ENCODE data around the gene SH3YL1.

The SH3YL1 gene

DNA sequence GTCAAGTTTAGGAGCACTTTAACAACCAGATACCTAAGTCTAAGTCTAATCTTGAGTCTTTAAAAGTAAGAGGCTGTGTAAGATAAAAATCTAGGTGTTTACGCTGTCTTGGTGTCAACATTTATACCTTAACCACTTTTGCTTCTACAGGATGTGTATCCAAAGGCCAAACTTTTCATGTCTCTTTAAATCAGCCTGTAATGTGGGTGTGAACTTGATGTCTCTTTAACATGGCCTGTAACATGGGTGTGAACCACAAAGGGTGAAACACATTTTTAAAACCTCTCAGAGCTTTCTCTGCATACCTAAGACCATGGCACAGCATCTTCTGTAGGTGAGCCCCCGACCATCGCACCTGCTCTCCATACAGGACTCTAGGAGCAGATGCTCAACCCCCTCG, 40.4 kb downstream of the SH3YL1 start:
- in situ Hi-C loops (cut with HindIII; ENCODE audit: low pct_unique_long_range_greater_than_20kb, low sequenced_read_pairs): no loop called here

DNA sequence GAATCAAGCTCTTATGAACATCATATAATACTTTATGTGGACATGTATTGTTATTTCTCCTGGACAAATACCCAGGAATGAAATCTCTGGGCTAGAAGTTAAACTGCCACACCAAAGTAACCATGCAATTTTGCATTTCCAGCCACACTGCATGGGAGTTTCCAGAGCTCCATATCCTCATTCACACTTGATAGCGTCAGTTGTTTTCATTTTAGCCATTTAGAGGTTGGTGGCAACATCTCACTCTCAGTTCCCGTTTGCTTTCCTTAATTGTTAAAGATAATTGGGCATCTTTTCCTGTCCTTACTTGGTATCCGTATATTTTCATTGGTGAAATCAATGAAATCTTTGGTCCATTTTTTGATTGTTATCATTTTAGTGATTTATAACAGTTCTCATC, 47.8 kb downstream of the SH3YL1 start:
- no peak for TF ChIP-seq JUND (IDR thresholded peaks at IDR 0.05; ENCODE audit: low read depth)
- in situ Hi-C loops (cut with HindIII; ENCODE audit: low pct_unique_long_range_greater_than_20kb, low sequenced_read_pairs): no loop called here
- no peak for DNase-seq (ENCODE audit: low read depth in 1 of 2, low spot score in 1 of 2)

More for the DNA sequence above, 40.4 kb downstream of the SH3YL1 start:
- no peak for DNase-seq (ENCODE audit: low read depth in 1 of 2, low spot score in 1 of 2)
- TF ChIP-seq JUND (IDR thresholded peaks at IDR 0.05; ENCODE audit: low read depth): no peak

DNA sequence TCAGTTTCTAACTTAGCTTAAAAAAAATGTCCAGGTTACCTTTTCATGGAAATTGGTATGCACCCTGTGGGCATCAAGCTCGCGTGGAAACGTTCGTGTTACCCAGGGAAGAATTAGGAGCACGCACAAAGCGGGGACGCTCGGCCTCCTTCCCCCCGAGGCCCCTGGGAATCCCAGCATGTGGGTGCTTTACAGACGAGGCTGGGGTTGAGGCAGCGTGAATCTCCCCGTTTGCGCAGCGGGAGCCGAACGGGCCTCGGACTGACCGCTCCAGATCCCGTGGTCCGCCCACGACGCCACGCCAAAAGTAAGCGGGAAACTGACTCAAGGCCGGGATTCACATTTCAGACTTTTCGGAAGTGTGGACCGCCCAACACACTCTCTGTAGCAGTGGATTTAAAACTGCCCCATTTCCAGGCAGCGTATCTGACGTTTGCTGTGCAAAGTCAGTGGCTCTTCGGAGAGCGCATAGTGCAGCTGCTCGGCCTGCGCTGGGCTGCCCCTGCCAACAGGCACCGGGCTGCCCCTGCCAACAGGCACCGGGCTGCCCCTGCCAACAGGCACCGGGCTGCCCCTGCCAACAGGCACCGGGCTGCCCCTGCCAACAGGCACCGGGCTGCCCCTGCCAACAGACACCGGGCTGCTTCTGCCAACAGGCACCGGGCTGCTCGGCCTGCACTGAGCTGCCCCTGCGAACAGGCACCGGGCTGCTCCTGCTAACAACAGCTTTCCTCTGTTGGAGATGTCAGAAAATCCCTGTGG, 49.7 kb downstream of the SH3YL1 start:
- in situ Hi-C loops (cut with HindIII; ENCODE audit: low pct_unique_long_range_greater_than_20kb, low sequenced_read_pairs): no loop called here
- TF ChIP-seq JUND (IDR thresholded peaks at IDR 0.05; ENCODE audit: low read depth): no peak
- DNase-seq (ENCODE audit: low read depth in 1 of 2, low spot score in 1 of 2): no peak

DNA sequence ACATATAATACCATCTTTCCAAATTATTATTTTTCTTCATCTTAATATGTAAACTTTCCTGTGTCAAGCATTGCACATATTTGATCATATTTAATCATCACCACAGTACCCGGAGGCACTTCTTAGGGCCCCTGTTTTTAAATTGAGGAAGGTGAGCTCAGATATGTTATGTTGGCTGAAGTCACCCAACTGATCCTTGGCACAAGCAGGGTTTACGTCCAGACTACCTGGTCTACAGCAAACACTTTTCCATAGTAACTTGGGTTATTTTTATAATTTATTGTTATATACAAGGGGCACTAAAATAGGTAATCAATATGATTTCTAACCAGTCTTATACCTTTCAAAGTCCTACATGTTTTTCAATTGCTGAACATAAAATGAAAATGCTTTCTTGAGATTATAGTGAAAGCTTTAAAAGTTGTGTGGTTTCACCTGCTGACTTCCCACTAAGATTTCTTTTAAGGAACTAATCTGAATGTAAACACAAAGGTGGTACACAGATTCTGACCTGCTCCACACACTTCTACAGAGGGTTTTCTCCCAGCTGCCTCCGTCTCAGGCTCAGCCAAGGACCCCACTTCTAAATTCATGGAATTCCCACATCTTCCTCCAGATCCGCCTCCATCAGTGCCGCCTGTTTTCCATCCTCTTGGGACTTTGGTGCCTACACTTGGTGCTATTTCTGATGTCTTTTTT, 52.2 kb downstream of the SH3YL1 start:
- TF ChIP-seq JUND (IDR thresholded peaks at IDR 0.05; ENCODE audit: low read depth): no peak
- DNase-seq (ENCODE audit: low read depth in 1 of 2, low spot score in 1 of 2): no peak
- in situ Hi-C loops (cut with HindIII; ENCODE audit: low pct_unique_long_range_greater_than_20kb, low sequenced_read_pairs): no loop called here

DNA sequence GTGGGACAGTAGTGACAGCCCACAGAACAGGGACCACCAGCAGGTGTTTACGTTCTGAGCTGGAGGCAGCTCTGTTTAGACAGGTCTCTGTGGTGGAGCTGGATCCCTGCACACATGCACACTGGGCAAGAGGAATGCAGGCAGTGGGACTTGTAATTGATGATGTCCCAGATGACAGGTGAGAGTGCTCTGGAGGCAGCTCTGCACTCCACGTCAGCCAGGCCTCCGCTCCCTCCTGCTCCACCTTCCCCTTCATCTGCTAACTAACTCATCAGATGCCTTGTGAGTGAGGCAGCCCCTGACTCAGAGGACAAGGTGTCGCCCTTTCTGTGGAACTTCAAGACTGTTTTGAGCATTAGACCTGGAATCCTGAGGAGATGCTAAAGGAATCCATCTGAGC, 53.2 kb downstream of the SH3YL1 start:
- DNase-seq (ENCODE audit: low read depth in 1 of 2, low spot score in 1 of 2): peak in 1 of 2 experiments; percentile 5
- TF ChIP-seq JUND (IDR thresholded peaks at IDR 0.05; ENCODE audit: low read depth): no peak
- in situ Hi-C loops (cut with HindIII; ENCODE audit: low pct_unique_long_range_greater_than_20kb, low sequenced_read_pairs): no loop called here

DNA sequence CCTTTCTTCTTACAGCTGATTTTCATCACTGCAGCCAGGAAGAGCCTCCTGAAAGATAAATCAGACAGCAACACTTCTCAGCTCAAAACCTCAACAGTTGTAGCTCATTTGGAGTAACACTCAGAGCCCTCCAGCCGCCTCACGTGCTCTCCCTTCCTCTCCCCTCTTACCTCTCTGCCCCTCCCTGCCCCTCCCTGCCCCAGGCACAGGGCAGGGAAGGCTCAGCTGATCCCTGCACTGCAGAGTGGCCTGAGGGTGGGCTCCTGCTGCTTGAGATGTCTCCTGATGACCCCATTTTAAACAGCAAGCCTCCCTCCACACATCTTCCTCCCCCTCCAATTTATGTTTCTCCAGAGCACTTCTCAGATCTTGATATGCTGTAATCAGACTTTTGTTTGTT, 54.4 kb downstream of the SH3YL1 start:
- in situ Hi-C loops (cut with HindIII; ENCODE audit: low pct_unique_long_range_greater_than_20kb, low sequenced_read_pairs): no loop called here
- DNase-seq (ENCODE audit: low read depth in 1 of 2, low spot score in 1 of 2): no peak
- TF ChIP-seq JUND (IDR thresholded peaks at IDR 0.05; ENCODE audit: low read depth): no peak

DNA sequence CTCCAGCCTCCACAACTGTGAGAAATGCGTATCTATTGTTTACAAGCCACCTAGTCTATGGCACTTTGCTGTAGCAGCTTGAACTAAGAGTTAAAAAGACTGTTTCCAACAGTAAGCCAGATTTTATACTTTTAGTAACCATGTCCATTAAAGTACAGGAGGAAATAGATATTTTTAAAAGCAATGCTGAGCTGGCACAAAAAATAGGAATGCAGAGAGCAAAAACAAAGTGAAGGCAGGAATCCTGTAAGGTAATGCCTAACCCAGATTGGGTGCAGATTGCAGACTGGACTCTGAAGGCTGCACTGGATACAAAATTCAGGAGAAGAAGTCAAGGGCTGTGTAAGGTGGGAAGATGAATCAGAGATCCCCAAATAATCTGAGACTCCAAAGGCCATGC, 55.5 kb downstream of the SH3YL1 start:
- in situ Hi-C loops (cut with HindIII; ENCODE audit: low pct_unique_long_range_greater_than_20kb, low sequenced_read_pairs): no loop called here
- TF ChIP-seq JUND (IDR thresholded peaks at IDR 0.05; ENCODE audit: low read depth): no peak
- no peak for DNase-seq (ENCODE audit: low read depth in 1 of 2, low spot score in 1 of 2)

DNA sequence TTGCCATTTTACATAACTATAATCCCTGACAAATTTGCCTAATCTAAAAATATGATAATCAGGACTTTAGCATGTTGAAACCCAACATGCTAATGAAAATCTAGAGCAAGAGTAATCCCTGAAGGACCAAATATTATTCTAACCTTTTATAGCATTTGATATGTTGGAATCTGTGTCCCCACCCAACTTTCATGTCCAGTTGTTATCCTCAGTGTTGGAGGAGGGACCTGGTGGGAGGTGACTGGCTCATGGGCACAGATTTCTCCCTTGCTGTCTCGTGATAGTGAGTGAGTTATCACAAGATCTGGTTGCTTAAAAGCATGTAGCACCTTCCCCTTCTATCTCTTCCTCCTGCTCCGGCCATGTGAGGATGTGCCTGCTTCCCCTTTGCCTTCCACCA, 59.8 kb downstream of the SH3YL1 start:
- no peak for TF ChIP-seq JUND (IDR thresholded peaks at IDR 0.05; ENCODE audit: low read depth)
- in situ Hi-C loops (cut with HindIII; ENCODE audit: low pct_unique_long_range_greater_than_20kb, low sequenced_read_pairs): no loop called here
- no peak for DNase-seq (ENCODE audit: low read depth in 1 of 2, low spot score in 1 of 2)

DNA sequence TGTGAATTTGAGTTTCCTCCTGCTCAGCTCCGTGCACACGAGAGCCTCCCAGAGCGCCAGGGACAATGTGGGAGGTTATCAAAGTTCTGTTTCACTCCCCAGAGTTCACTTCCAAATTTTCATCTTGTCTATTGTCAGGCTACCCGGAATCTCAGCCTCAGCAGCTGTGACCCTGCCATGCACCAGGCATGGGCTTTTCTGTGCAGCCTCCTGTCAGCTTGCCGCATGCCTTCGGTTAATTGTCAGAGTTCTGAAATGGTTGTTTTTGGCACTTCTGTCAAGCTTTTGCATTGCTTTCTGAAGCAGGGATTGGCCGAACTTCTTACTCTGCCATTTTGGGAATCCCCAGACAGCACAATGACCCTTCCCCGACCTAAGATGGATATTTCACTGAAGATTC, 60.4 kb downstream of the SH3YL1 start:
- in situ Hi-C loops (cut with HindIII; ENCODE audit: low pct_unique_long_range_greater_than_20kb, low sequenced_read_pairs): no loop called here
- no peak for DNase-seq (ENCODE audit: low read depth in 1 of 2, low spot score in 1 of 2)
- no peak for TF ChIP-seq JUND (IDR thresholded peaks at IDR 0.05; ENCODE audit: low read depth)

DNA sequence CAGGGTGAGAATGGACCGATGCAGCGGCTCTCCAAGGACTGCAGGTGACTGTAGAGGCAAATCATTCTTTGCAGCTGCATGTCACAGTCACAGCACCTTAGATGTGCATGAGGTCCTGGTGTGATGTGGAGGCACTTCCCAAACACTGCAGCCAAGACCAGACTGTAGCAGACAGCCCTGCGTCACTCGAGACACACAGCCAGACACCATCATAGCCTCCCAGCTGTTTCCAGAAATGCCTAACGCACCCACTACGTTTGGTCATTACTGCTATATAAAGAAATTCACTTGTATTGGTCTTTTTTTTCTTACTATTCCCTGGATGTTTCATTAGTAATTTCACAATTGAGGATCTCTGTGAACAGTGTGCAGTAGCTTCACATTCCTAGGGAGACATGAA, 60.9 kb downstream of the SH3YL1 start:
- no peak for TF ChIP-seq JUND (IDR thresholded peaks at IDR 0.05; ENCODE audit: low read depth)
- in situ Hi-C loops (cut with HindIII; ENCODE audit: low pct_unique_long_range_greater_than_20kb, low sequenced_read_pairs): no loop called here
- no peak for DNase-seq (ENCODE audit: low read depth in 1 of 2, low spot score in 1 of 2)

DNA sequence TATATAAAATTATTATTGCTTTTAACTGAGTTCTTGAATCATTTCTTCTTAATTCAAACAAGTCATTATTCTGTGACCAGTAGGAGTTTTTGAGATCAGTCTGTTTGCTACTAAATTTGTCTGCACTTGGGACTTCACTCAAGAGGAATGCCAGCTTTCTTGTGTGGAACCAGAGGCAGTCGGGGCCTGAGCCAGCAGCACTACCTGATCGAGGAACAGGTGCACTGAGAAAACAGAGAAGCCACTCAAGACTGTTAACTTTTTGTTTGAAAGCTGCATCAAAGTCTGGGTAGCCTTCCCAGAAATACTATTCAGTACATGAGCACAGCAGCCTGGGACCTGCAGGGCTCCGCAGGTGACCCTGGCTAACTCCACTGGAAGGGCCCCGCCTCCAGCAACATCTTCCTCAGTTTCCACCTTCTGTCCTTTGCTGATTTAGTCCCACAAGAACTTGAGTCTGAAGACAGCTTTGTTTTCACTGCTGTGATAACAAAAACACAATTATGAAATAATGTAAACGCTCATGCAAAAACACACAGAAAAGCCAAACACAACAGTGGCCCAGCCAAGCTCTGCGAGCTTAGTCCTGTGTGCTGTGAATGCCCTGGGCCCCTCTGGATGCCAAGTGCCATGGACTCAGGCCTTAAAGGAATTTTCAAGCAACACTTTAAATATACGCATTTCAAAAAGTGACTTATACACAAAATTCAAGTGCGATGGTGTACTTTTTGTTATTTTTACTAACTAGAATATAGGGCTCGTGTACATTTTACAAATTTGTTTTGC, 62.0 kb downstream of the SH3YL1 start:
- in situ Hi-C loops (cut with HindIII; ENCODE audit: low pct_unique_long_range_greater_than_20kb, low sequenced_read_pairs): no loop called here
- TF ChIP-seq JUND (IDR thresholded peaks at IDR 0.05; ENCODE audit: low read depth): no peak
- no peak for DNase-seq (ENCODE audit: low read depth in 1 of 2, low spot score in 1 of 2)

DNA sequence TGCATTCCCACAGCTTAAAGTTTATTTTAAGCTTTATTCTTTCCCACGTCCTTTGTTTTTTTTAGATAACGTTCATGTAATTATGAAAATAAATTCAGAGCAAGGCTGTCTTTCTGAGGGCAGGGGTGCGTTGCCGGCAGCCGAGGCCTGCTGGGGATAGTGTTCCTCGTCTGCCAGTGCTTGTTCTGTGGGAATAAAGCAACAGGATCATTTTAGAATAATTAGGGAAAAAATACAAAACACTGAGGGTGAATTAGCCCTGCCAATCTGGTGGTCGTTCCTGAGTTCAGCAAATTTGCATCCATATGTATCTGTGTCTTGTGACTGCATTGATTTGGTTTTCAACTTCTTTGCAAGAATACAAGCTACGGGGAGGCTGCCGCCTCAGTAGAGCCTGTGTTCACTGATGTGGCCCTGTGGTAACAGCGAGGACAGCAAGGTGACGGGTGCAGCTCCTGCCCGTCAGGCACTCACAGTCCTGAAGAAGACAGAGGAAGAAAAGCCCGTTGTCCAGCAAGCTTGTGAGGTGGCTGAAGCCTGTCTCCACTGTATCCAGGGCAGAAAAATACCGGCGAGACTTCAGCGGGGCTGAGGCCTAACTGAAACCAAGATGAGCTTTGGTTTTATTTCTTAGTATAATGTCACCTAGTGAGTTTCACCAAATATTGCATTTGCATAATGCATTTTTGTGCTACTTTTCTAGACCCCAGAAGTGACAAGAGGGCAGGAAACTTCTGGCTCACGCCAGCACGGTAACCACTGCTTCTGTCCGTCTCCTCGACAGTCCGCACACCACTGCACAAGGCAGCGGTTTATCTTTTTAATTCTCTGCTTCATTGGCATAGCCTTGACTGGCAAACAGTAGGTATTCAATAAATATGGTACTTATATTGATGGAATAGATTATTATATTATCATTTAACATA, 64.5 kb downstream of the SH3YL1 start:
- in situ Hi-C loops (cut with HindIII; ENCODE audit: low pct_unique_long_range_greater_than_20kb, low sequenced_read_pairs): no loop called here
- TF ChIP-seq JUND (IDR thresholded peaks at IDR 0.05; ENCODE audit: low read depth): no peak
- no peak for DNase-seq (ENCODE audit: low read depth in 1 of 2, low spot score in 1 of 2)
